Neural progenitor cell (in vitro differentiated cells): ENCODE results near the gene RERE. TPM values are rescaled to one million over a fixed set of nuclear protein-coding genes. Genes with fewer than 3 reads are reported as not detected.
A peak's percentile ranks its signal among the peaks of the same experiment; 100 is the strongest.

Experiments used
- DNase-seq: peaks from one replicate; pipeline ENCODE4 v3.0.0-alpha.2; 2016; ENCODE audit warnings: low spot score
- H2AFZ ChIP-seq: fragments of 200-600 bp; sonication (generic); replicated peaks from 2 replicates; pipeline ENCODE4 v1.6.1; 2016; ENCODE audit warnings: antibody characterized with exemption
- H3F3A ChIP-seq: fragments of 200-600 bp; sonication (generic); 2 replicates; pipeline ENCODE4 v1.6.1; 2016; ENCODE audit warnings: antibody characterized with exemption, low read depth
- H3K27ac ChIP-seq: fragments of 200-600 bp; sonication (generic); 2 replicates; pipeline ENCODE4 v1.5.1; 2016; ENCODE audit warnings: mild to moderate bottlenecking
- H3K27me3 ChIP-seq: fragments of 200-600 bp; sonication (generic); 2 replicates; pipeline ENCODE4 v1.6.1; 2016; ENCODE audit warnings: mild to moderate bottlenecking, moderate library complexity
- H3K36me3 ChIP-seq: fragments of 200-600 bp; sonication (generic); 2 replicates; pipeline ENCODE4 v1.5.1; 2016
- H3K4me1 ChIP-seq: fragments of 200-600 bp; sonication (generic); 2 replicates; pipeline ENCODE4 v1.6.1; 2016; ENCODE audit warnings: mixed run types
- H3K4me2 ChIP-seq: fragments of 200-600 bp; sonication (generic); 2 replicates; pipeline ENCODE4 v1.6.1; 2016
- H3K4me3 ChIP-seq: fragments of 200-600 bp; sonication (generic); 2 replicates; pipeline ENCODE4 v1.5.1; 2016
- H3K79me2 ChIP-seq: fragments of 200-600 bp; sonication (generic); 2 replicates; pipeline ENCODE4 v1.6.1; 2016; ENCODE audit warnings: low read depth
- H3K9ac ChIP-seq: fragments of 200-600 bp; sonication (generic); 2 replicates; pipeline ENCODE4 v1.6.1; 2016
- H3K9me3 ChIP-seq: fragments of 200-600 bp; sonication (generic); 2 replicates; pipeline ENCODE4 v1.5.1; 2016; ENCODE audit warnings: low read depth
- H4K20me1 ChIP-seq: fragments of 200-600 bp; sonication (generic); 2 replicates; pipeline ENCODE4 v1.6.1; 2016; ENCODE audit warnings: low read depth
- H3K27ac Mint-ChIP-seq: 3 replicates; pipeline ENCODE4 v1.8.0; 2021; ENCODE audit warnings: mixed read lengths
- H3K27me3 Mint-ChIP-seq: 2 replicates; pipeline ENCODE4 v1.8.0; 2022; ENCODE audit warnings: low read depth, mild to moderate bottlenecking, inconsistent platforms, moderate library complexity, mixed read lengths; ENCODE audit not compliant: insufficient read depth
- H3K36me3 Mint-ChIP-seq: 3 replicates; pipeline ENCODE4 v1.8.0; 2021; ENCODE audit warnings: mixed read lengths
- H3K4me1 Mint-ChIP-seq: 3 replicates; pipeline ENCODE4 v1.8.0; 2021; ENCODE audit warnings: mixed read lengths
- H3K4me3 Mint-ChIP-seq: 3 replicates; pipeline ENCODE4 v1.8.0; 2021; ENCODE audit warnings: mild to moderate bottlenecking, moderate library complexity, mixed read lengths
- H3K9me3 Mint-ChIP-seq: 3 replicates; pipeline ENCODE4 v1.8.0; 2020; ENCODE audit warnings: mixed read lengths
- CTCF ChIP-seq: fragments of 200-600 bp; sonication (generic); IDR thresholded peaks from 2 replicates; pipeline ENCODE4 v1.5.1; 2017; ENCODE audit warnings: antibody characterized with exemption, mild to moderate bottlenecking
- EZH2 ChIP-seq: fragments of 200-600 bp; sonication (generic); IDR thresholded peaks from 2 replicates; pipeline ENCODE4 v1.6.1; 2017; ENCODE audit warnings: antibody characterized with exemption, mild to moderate bottlenecking, moderate library complexity
- EZH2phosphoT487 ChIP-seq: fragments of 200-600 bp; sonication (generic); IDR thresholded peaks from 2 replicates; pipeline ENCODE4 v1.6.1; 2017; ENCODE audit warnings: antibody characterized with exemption
- total RNA-seq: library from RNA; depleted of rRNA; stranded (reverse); fragments of >200 nt; gene quantifications from 2 replicates; pipeline ENCODE4 v1.2.3, GENCODE V29; 2015; ENCODE audit warnings: low replicate concordance

RERE gene
- total RNA-seq, 1 donor from 2014 or later = 29.8 TPM

GRCh38 chr1:8386247-8386646, 431.2 kb downstream of the RERE start:
- Histone ChIP-seq H3K4me2 (peak overlapping the region; percentile 9), H3K27ac (peak overlapping the region; percentile 44), H3K9me3 (no peaks in the 10 kb centered on the region), H3K36me3 (no peaks in the 10 kb centered on the region), H3K4me3 (no peak overlapping the region), H2AFZ (no peak overlapping the region), H4K20me1 (peaks cover 88% of the 10 kb centered on the region), H3K9ac (no peak overlapping the region), H3K27me3 (no peaks in the 10 kb centered on the region), H3F3A (peaks cover 59% of the 10 kb centered on the region), H3K79me2 (peaks cover 89% of the 10 kb centered on the region), H3K4me1 (peaks cover 62% of the 10 kb centered on the region)
- no peak overlapping the region for H3K4me3 Mint-ChIP-seq
- TF ChIP-seq EZH2 (no peak), EZH2phosphoT487 (no peak), CTCF (no peak)
- peaks cover 41% of the 10 kb centered on the region for H3K36me3 Mint-ChIP-seq
- peaks cover 65% of the 10 kb centered on the region for H3K4me1 Mint-ChIP-seq
- no peak overlapping the region for H3K27ac Mint-ChIP-seq
- no peak for DNase-seq
- H3K9me3 Mint-ChIP-seq = peaks cover 2% of the 10 kb centered on the region
- peaks cover 3% of the 10 kb centered on the region for H3K27me3 Mint-ChIP-seq

GRCh38 chr1:8384577-8384976, 432.9 kb downstream of the RERE start:
- no peak for TF ChIP-seq CTCF
- no peak for TF ChIP-seq EZH2
- TF ChIP-seq EZH2phosphoT487 = no peak
- H2AFZ ChIP-seq = no peak overlapping the region
- H3K27ac ChIP-seq = peak overlapping the region; percentile 78
- peaks cover 89% of the 10 kb centered on the region for H3K79me2 ChIP-seq
- H3K4me3 ChIP-seq = no peak overlapping the region
- peaks cover 66% of the 10 kb centered on the region for H3K4me1 ChIP-seq
- peak overlapping the region; percentile 25 for H3K4me2 ChIP-seq
- Mint-ChIP-seq H3K9me3 (peaks cover 2% of the 10 kb centered on the region), H3K36me3 (peaks cover 37% of the 10 kb centered on the region), H3K4me1 (peaks cover 72% of the 10 kb centered on the region), H3K27me3 (no peaks in the 10 kb centered on the region), H3K27ac (peak overlapping the region; percentile 75), H3K4me3 (no peak overlapping the region)
- no peaks in the 10 kb centered on the region for H3K9me3 ChIP-seq
- H4K20me1 ChIP-seq = peaks cover 89% of the 10 kb centered on the region
- no peaks in the 10 kb centered on the region for H3K27me3 ChIP-seq
- H3K36me3 ChIP-seq = no peaks in the 10 kb centered on the region
- H3F3A ChIP-seq = peaks cover 59% of the 10 kb centered on the region
- no peak for DNase-seq
- no peak overlapping the region for H3K9ac ChIP-seq

- Mint-ChIP-seq H3K4me1 (peaks cover 77% of the 10 kb centered on the region), H3K27ac (no peak overlapping the region), H3K9me3 (peaks cover 2% of the 10 kb centered on the region), H3K36me3 (peaks cover 32% of the 10 kb centered on the region), H3K4me3 (no peak overlapping the region), H3K27me3 (peaks cover 2% of the 10 kb centered on the region)
- peaks cover 89% of the 10 kb centered on the region for H3K79me2 ChIP-seq
- no peak overlapping the region for H3K4me2 ChIP-seq
- H3F3A ChIP-seq = peaks cover 59% of the 10 kb centered on the region
- no peaks in the 10 kb centered on the region for H3K27me3 ChIP-seq
- no peaks in the 10 kb centered on the region for H3K9me3 ChIP-seq
- TF ChIP-seq EZH2 (no peak), CTCF (no peak), EZH2phosphoT487 (no peak)
- no peak overlapping the region for H3K9ac ChIP-seq
- no peaks in the 10 kb centered on the region for H3K36me3 ChIP-seq
- no peak overlapping the region for H2AFZ ChIP-seq
- H4K20me1 ChIP-seq = peaks cover 93% of the 10 kb centered on the region
- no peak overlapping the region for H3K4me3 ChIP-seq
- H3K27ac ChIP-seq = peak overlapping the region; percentile 78
- DNase-seq = no peak
- H3K4me1 ChIP-seq = peaks cover 69% of the 10 kb centered on the region
Measured at GRCh38 chr1:8384088-8384487, 433.4 kb downstream of the RERE start.
